IgD-negative memory B cell (primary cell): ENCODE data around the gene SCYL2. TPM values are rescaled to one million over a fixed set of nuclear protein-coding genes. Genes with fewer than 3 reads are reported as not detected.
"Not testable (repeated sequence)": the region's sequence is repeated elsewhere in the genome, so short reads cannot be mapped to it uniquely, and the experiment has no call there.

Experiments
- H3K27ac Mint-ChIP-seq, 3 donors: one replicate each; pipeline ENCODE4 v1.8.0; 2020 to 2022; ENCODE audit warnings: mild to moderate bottlenecking in 3 of 3, mixed read lengths in 3 of 3, moderate library complexity in 1 of 3
- H3K27me3 Mint-ChIP-seq: one replicate; pipeline ENCODE4 v1.8.0; 2021; ENCODE audit warnings: mixed read lengths
- H3K36me3 Mint-ChIP-seq: one replicate; pipeline ENCODE4 v1.8.0; 2020; ENCODE audit warnings: mild to moderate bottlenecking, mixed read lengths
- H3K4me1 Mint-ChIP-seq, 3 donors: one replicate each; pipeline ENCODE4 v1.8.0; 2020 to 2022; ENCODE audit warnings: mixed read lengths in 3 of 3, mild to moderate bottlenecking in 1 of 3
- H3K4me3 Mint-ChIP-seq, 4 donors: one replicate each; pipeline ENCODE4 v1.8.0; 2020 to 2022; ENCODE audit warnings: mild to moderate bottlenecking in 4 of 4, mixed read lengths in 4 of 4, moderate library complexity in 3 of 4
- H3K9me3 Mint-ChIP-seq, 3 donors: one replicate each; pipeline ENCODE4 v1.8.0; 2020 to 2021; ENCODE audit warnings: mixed read lengths in 3 of 3, mild to moderate bottlenecking in 1 of 3
- polyA plus RNA-seq: library from polyadenylated mRNA; unstranded; fragments of 300-500 nt; fragmentation: Illumina TruSeq; gene quantifications from one replicate; pipeline ENCODE4 v1.2.3, GENCODE V29; 2021

The SCYL2 gene
- polyA plus RNA-seq, 1 donor from 2014 or later = 19.3 TPM

DNA sequence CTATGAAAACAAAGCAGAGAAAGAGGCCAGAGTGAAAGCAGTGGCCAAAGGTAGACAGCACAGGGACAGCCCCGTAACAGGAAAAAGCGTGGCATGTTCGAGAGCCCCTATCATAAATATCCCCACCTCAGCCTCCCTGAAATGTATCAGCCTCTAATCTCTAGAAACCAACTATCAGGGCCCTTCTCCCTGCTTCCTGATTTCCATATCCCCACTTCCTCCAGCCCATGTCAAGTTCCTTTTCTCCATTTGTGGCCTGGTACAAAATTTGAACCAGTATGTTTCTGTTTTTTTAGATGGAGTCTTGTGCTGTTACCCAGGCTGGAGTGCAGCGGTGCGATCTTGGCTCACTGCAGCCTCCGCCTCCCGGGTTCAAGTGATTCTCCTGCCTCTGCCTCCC, 17.0 kb upstream of the SCYL2 start:
- no peaks in the 10 kb centered on the region for H3K36me3 Mint-ChIP-seq
- no peak overlapping the region for H3K4me3 Mint-ChIP-seq
- H3K27ac Mint-ChIP-seq = no peak overlapping the region
- no peaks in the 10 kb centered on the region for H3K9me3 Mint-ChIP-seq
- H3K4me1 Mint-ChIP-seq = no peaks in the 10 kb centered on the region
- H3K27me3 Mint-ChIP-seq = no peaks in the 10 kb centered on the region

GRCh38 chr12:100251917-100252316, 15.1 kb upstream of the SCYL2 start:
- Mint-ChIP-seq H3K27me3 (no peaks in the 10 kb centered on the region), H3K4me3 (no peak overlapping the region), H3K9me3 (no peaks in the 10 kb centered on the region), H3K4me1 (no peaks in the 10 kb centered on the region), H3K27ac (no peak overlapping the region), H3K36me3 (no peaks in the 10 kb centered on the region)

- no peak overlapping the region for H3K27ac Mint-ChIP-seq
- H3K27me3 Mint-ChIP-seq = no peaks in the 10 kb centered on the region
- H3K4me1 Mint-ChIP-seq = no peaks in the 10 kb centered on the region
- H3K4me3 Mint-ChIP-seq = no peak overlapping the region
- H3K9me3 Mint-ChIP-seq = no peaks in the 10 kb centered on the region
- H3K36me3 Mint-ChIP-seq = peaks cover 3% of the 10 kb centered on the region
Observed at GRCh38 chr12:100253437-100253836, 13.5 kb upstream of the SCYL2 start.

GRCh38 chr12:100254876-100255275, 12.1 kb upstream of the SCYL2 start:
- H3K36me3 Mint-ChIP-seq = peaks cover 3% of the 10 kb centered on the region
- no peaks in the 10 kb centered on the region for H3K9me3 Mint-ChIP-seq
- H3K4me1 Mint-ChIP-seq = no peaks in the 10 kb centered on the region
- H3K4me3 Mint-ChIP-seq = peak overlapping the region in 1 of 4 donors; percentile 10
- H3K27me3 Mint-ChIP-seq = no peaks in the 10 kb centered on the region
- no peak overlapping the region for H3K27ac Mint-ChIP-seq

- H3K27ac Mint-ChIP-seq = no peak overlapping the region
- H3K9me3 Mint-ChIP-seq = peaks cover 0 to 3% (median 0%) of the 10 kb centered on the region in 3 donors
- H3K36me3 Mint-ChIP-seq = peaks cover 3% of the 10 kb centered on the region
- no peaks in the 10 kb centered on the region for H3K4me1 Mint-ChIP-seq
- no peak overlapping the region for H3K4me3 Mint-ChIP-seq
- no peaks in the 10 kb centered on the region for H3K27me3 Mint-ChIP-seq
Observed at GRCh38 chr12:100258127-100258526, 8.8 kb upstream of the SCYL2 start.

DNA sequence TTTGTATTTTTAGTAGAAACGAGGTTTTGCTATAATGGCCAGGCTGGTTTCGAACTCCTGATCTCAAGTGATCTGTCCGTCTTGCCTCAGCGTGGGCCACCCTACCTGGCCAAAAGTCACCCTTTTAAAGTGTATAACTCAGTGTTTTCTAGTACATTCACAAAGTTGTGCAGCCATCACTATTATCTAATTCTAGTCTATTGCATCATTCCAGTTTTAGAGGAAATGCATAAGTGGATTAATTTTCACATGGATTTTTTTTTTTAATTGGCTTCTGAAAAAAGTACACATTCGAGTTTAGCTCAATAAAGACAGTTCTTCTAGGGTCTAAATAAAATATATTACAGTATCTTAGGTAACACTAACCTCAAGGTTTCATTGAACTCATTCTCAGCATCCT, 3.8 kb upstream of the SCYL2 start:
- H3K27ac Mint-ChIP-seq = peak overlapping the region in 1 of 3 donors; percentile 46
- peaks cover 4% of the 10 kb centered on the region for H3K36me3 Mint-ChIP-seq
- H3K4me3 Mint-ChIP-seq = no peak overlapping the region
- H3K9me3 Mint-ChIP-seq = peaks cover 0 to 3% (median 0%) of the 10 kb centered on the region in 3 donors
- no peaks in the 10 kb centered on the region for H3K27me3 Mint-ChIP-seq
- H3K4me1 Mint-ChIP-seq = peaks cover 1 to 4% (median 4%) of the 10 kb centered on the region in 3 donors

GRCh38 chr12:100265107-100265506, 1.9 kb upstream of the SCYL2 start:
- H3K4me3 Mint-ChIP-seq = peak overlapping the region in 3 of 4 donors; percentile 46 to 95 (median 60)
- not testable (repeated sequence) for H3K27ac Mint-ChIP-seq

GRCh38 chr12:100265732-100266584, 1.0 kb upstream of the SCYL2 start:
- Mint-ChIP-seq H3K4me1 (peaks cover 15 to 22% (median 15%) of the 10 kb centered on the region in 3 donors), H3K36me3 (peaks cover 4% of the 10 kb centered on the region), H3K4me3 (peak overlapping the region; percentile 95 to 100 (median 96)), H3K27me3 (no peaks in the 10 kb centered on the region), H3K27ac (peak overlapping the region in 2 of 3 donors; percentile 92 to 95), H3K9me3 (peaks cover 0 to 3% (median 0%) of the 10 kb centered on the region in 3 donors)

More at GRCh38 chr12:100265107-100265506, 1.9 kb upstream of the SCYL2 start:
- H3K9me3 Mint-ChIP-seq, H3K27me3 Mint-ChIP-seq, H3K36me3 Mint-ChIP-seq: not testable (repeated sequence)
- H3K4me1 Mint-ChIP-seq = peaks cover 15 to 20% (median 15%) of the 10 kb centered on the region in 3 donors

GRCh38 chr12:100266585-100266834, 467 bp upstream of the SCYL2 start:
- Mint-ChIP-seq H3K27ac (peak overlapping the region; percentile 92 to 98 (median 95)), H3K4me3 (peak overlapping the region; percentile 95 to 100 (median 96)), H3K9me3 (no peaks in the 10 kb centered on the region), H3K27me3 (no peaks in the 10 kb centered on the region), H3K36me3 (peaks cover 4% of the 10 kb centered on the region), H3K4me1 (peaks cover 15 to 24% (median 17%) of the 10 kb centered on the region in 3 donors)

DNA sequence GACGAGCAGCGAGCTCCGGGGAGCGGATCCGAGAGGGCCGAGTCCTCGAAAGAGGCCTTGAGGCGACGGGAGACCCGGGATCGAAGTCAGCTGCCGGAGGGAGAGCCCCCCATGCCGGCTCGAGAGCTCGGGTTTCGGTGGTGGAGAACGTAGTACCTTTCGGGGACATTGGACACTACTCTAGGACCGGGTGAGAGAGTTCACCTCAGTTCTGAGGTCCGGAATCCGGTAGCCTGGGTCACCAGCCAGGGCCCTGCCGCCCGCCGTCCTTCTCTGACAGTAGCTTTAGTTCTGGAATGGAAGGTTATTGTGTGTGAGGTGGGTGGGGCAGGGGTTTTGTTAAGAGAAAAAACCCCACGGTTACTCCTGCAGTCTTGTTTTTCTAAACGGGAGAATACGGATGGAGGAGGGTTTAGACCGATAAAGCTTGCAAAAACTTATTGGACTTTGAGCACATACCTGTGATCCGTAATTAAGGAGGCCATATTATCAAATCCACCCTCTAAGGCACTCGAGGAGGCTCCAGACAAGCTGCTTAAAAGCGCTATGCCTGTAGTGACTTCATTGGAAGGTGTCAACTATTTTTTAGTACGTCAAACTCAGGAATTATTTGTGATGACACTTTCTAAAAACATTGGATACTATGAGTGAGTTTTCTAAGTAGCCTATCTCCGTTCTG, 765 bp downstream of the SCYL2 start:
- Mint-ChIP-seq H3K4me3 (peak overlapping the region; percentile 95 to 100 (median 96)), H3K27me3 (no peaks in the 10 kb centered on the region), H3K4me1 (peaks cover 15 to 35% (median 20%) of the 10 kb centered on the region in 3 donors), H3K9me3 (no peaks in the 10 kb centered on the region), H3K36me3 (peaks cover 4% of the 10 kb centered on the region), H3K27ac (peak overlapping the region; percentile 86 to 95 (median 92))

- H3K4me3 Mint-ChIP-seq = peak overlapping the region; percentile 27 to 100 (median 96)
- peaks cover 22 to 45% (median 26%) of the 10 kb centered on the region in 3 donors for H3K4me1 Mint-ChIP-seq
- H3K9me3 Mint-ChIP-seq = no peaks in the 10 kb centered on the region
- no peaks in the 10 kb centered on the region for H3K27me3 Mint-ChIP-seq
- H3K36me3 Mint-ChIP-seq = peaks cover 9% of the 10 kb centered on the region
- H3K27ac Mint-ChIP-seq = peak overlapping the region in 2 of 3 donors; percentile 12 to 67
Observed at GRCh38 chr12:100268835-100269564, 2.0 kb downstream of the SCYL2 start.

DNA sequence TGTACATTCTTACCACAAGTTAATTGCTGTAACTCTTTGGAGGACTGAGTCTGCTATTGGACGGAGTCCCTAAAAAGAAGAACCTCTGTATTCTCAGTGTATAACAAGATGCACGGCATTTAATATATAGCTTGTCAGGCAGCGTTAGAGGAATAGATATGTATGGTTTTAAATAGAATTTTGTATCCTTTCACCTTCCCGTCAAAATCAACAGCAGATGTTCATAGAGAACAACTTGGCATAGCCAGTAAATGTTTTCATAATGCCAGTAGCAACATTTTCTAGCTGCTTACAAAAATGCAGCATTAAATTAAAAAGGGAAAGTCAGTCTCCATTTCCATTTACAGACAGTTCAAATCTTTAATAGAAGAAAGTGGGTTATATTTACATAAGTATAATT, 6.8 kb downstream of the SCYL2 start:
- Mint-ChIP-seq H3K9me3 (no peaks in the 10 kb centered on the region), H3K27ac (no peak overlapping the region), H3K4me1 (peaks cover 25 to 46% (median 34%) of the 10 kb centered on the region in 3 donors)

GRCh38 chr12:100274291-100274690, 7.3 kb downstream of the SCYL2 start:
- no peaks in the 10 kb centered on the region for H3K9me3 Mint-ChIP-seq
- no peaks in the 10 kb centered on the region for H3K27me3 Mint-ChIP-seq
- peaks cover 21 to 41% (median 29%) of the 10 kb centered on the region in 3 donors for H3K4me1 Mint-ChIP-seq
- no peak overlapping the region for H3K27ac Mint-ChIP-seq
- H3K36me3 Mint-ChIP-seq = peaks cover 15% of the 10 kb centered on the region
- no peak overlapping the region for H3K4me3 Mint-ChIP-seq

More for the DNA sequence above, 6.8 kb downstream of the SCYL2 start:
- H3K27me3 Mint-ChIP-seq = no peaks in the 10 kb centered on the region
- H3K4me3 Mint-ChIP-seq = no peak overlapping the region
- H3K36me3 Mint-ChIP-seq = peaks cover 13% of the 10 kb centered on the region

DNA sequence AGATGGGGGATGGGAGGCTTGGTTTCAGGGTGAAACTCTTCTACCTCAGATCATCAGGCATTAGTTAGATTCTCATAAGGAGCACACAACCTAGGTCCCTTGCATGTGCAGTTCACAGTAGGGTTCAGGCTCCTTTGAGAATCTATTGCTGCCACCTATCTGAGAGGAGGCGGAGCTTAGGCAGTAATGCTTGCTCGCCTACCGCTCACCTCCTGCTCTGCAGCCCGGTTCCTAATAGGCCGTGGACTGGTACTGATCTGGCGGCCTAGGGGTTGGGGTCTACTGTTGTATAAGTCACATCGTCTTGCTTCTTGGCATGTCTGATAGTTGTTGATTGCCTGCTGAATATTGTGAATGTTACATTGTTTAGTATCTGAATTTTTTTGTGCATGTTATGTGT, 12.2 kb downstream of the SCYL2 start:
- Mint-ChIP-seq H3K36me3 (peaks cover 11% of the 10 kb centered on the region), H3K4me3 (no peak overlapping the region), H3K4me1 (peaks cover 9 to 17% (median 15%) of the 10 kb centered on the region in 3 donors), H3K27me3 (no peaks in the 10 kb centered on the region), H3K27ac (peak overlapping the region in 1 of 3 donors; percentile 71), H3K9me3 (no peaks in the 10 kb centered on the region)
